A673 (cell line): Measurements from ENCODE around the gene JAKMIP1.

ENCODE experiments used
- EZH2 ChIP-seq: fragments of 200-600 bp; sonication (generic); IDR thresholded peaks from 2 replicates; pipeline ENCODE4 v1.6.1; 2017; ENCODE audit warnings: borderline replicate concordance, low read depth, mild to moderate bottlenecking, mixed read lengths, antibody characterized with exemption, low read length; ENCODE audit not compliant: poor library complexity, severe bottlenecking
- TF ChIP-seq, protein P1 (sequence below): fragments of 300-800, 200-600 bp; sonication (generic); conservative IDR thresholded peaks from 2 replicates; pipeline ENCODE4 v1.5.1; 2017; ENCODE audit warnings: low read depth, mild to moderate bottlenecking, antibody characterized with exemption, low read length, moderate library complexity, mixed read lengths

GRCh38 chr4:6172927-6173200 is 27.5 kb downstream of the JAKMIP1 start:
- TF ChIP-seq EZH2, result no peak
- TF ChIP-seq, protein P1, sequence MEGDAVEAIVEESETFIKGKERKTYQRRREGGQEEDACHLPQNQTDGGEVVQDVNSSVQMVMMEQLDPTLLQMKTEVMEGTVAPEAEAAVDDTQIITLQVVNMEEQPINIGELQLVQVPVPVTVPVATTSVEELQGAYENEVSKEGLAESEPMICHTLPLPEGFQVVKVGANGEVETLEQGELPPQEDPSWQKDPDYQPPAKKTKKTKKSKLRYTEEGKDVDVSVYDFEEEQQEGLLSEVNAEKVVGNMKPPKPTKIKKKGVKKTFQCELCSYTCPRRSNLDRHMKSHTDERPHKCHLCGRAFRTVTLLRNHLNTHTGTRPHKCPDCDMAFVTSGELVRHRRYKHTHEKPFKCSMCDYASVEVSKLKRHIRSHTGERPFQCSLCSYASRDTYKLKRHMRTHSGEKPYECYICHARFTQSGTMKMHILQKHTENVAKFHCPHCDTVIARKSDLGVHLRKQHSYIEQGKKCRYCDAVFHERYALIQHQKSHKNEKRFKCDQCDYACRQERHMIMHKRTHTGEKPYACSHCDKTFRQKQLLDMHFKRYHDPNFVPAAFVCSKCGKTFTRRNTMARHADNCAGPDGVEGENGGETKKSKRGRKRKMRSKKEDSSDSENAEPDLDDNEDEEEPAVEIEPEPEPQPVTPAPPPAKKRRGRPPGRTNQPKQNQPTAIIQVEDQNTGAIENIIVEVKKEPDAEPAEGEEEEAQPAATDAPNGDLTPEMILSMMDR, result no peak
